ENCODE data around the gene RCCD1. TPM values are rescaled to one million over a fixed set of nuclear protein-coding genes. Genes with fewer than 3 reads are reported as not detected.

The RCCD1 gene
- total RNA-seq, 1 donor from 2014 or later = 20.3 TPM

GRCh38 chr15:90982135-90982534, 27.5 kb downstream of the RCCD1 start:
- Mint-ChIP-seq H3K4me1 (ENCODE audit: unreplicated experiment) (no peaks in the 10 kb centered on the region), H3K4me3 (no peak overlapping the region)

DNA sequence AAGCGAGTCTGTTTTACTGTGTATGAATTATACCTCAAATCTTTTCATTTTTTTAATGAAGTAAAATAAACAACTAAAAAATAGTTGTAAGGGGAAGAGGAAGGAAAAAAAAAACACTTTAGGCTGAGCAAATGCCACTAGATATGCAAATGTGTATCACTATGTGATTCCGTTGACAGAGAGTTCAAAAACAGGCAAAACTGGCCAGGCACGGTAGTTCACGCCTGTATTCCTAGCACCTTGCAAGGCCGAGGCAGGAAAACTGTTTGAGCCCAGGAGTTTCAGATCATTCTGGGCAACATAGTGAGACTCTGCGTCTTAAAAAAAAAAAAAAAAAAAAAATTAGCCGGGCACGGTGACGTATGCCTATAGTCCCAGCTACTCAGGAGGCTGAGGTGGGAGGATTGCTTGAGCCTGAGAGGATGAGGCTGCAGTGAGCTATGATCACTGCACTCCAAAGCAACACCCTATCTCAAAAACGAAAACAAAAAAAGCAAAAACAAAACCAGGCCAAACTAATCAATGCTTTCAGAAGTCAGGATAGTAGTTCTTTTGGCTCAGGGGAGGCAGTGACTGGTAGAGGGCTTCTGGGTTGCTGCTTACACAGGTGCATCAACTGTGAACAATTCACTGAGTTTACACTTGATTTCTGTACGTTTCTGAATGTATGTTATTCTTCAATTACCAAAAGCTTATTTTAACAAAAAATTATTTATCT, 32.3 kb downstream of the RCCD1 start:
- TF ChIP-seq CTCF (conservative IDR thresholded peaks at IDR 0.05) = no peak
- peak overlapping the region; percentile 88 for H3K27ac Mint-ChIP-seq
- H3K9me3 Mint-ChIP-seq = no peaks in the 10 kb centered on the region
- H3K4me1 Mint-ChIP-seq (ENCODE audit: unreplicated experiment) = peaks cover 20% of the 10 kb centered on the region
- peak overlapping the region; percentile 72 for H3K4me3 Mint-ChIP-seq
- DNase-seq (ENCODE audit: extremely low spot score, unreplicated experiment) = no peak
- peaks cover 11% of the 10 kb centered on the region for H3K36me3 Mint-ChIP-seq
- no peaks in the 10 kb centered on the region for H3K27me3 Mint-ChIP-seq

More at GRCh38 chr15:90982135-90982534, 27.5 kb downstream of the RCCD1 start:
- Mint-ChIP-seq H3K27me3 (no peaks in the 10 kb centered on the region), H3K27ac (no peak overlapping the region), H3K9me3 (no peaks in the 10 kb centered on the region), H3K36me3 (peaks cover 15% of the 10 kb centered on the region)
- no peak for TF ChIP-seq CTCF (conservative IDR thresholded peaks at IDR 0.05)
- DNase-seq (ENCODE audit: extremely low spot score, unreplicated experiment) = no peak

DNA sequence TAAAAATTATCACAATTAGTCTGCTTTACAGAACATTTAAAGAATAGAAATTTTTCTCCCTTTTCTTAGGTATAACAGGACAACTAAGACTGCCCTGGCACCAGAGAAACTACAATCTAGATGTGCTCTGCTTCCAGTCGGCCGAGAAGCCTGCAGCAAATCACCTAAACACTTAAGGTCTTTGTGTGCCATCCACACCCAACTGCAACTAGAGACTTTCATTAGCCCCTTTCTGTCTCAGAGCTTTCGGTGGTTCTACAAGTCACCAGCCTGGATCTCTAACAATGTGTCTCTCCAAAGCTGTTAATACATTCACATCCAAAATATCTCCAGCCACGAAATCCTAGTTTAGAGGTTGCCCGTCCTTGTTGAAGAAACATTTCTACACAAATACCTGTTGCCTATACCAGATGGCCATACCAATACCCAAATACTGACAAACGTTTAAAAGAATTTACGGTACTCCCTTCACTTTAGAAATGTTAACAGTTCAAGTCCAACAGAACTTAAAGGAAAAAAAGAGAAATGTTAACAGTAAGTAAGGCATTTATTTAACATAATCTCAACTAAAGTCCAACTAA, 33.0 kb downstream of the RCCD1 start:
- no peak for TF ChIP-seq CTCF (conservative IDR thresholded peaks at IDR 0.05)
- no peaks in the 10 kb centered on the region for H3K27me3 Mint-ChIP-seq
- no peak for DNase-seq (ENCODE audit: extremely low spot score, unreplicated experiment)
- H3K9me3 Mint-ChIP-seq = no peaks in the 10 kb centered on the region
- peaks cover 11% of the 10 kb centered on the region for H3K36me3 Mint-ChIP-seq
- peak overlapping the region; percentile 88 for H3K27ac Mint-ChIP-seq
- H3K4me1 Mint-ChIP-seq (ENCODE audit: unreplicated experiment) = peaks cover 24% of the 10 kb centered on the region
- peak overlapping the region; percentile 71 for H3K4me3 Mint-ChIP-seq

- TF ChIP-seq CTCF (conservative IDR thresholded peaks at IDR 0.05) = no peak
- Mint-ChIP-seq H3K27ac (peak overlapping the region; percentile 88), H3K27me3 (no peaks in the 10 kb centered on the region), H3K4me3 (peak overlapping the region; percentile 25), H3K36me3 (peaks cover 7% of the 10 kb centered on the region), H3K9me3 (no peaks in the 10 kb centered on the region), H3K4me1 (ENCODE audit: unreplicated experiment) (peaks cover 30% of the 10 kb centered on the region)
- DNase-seq (ENCODE audit: extremely low spot score, unreplicated experiment) = no peak
Observed at GRCh38 chr15:90988296-90988695, 33.6 kb downstream of the RCCD1 start.

DNA sequence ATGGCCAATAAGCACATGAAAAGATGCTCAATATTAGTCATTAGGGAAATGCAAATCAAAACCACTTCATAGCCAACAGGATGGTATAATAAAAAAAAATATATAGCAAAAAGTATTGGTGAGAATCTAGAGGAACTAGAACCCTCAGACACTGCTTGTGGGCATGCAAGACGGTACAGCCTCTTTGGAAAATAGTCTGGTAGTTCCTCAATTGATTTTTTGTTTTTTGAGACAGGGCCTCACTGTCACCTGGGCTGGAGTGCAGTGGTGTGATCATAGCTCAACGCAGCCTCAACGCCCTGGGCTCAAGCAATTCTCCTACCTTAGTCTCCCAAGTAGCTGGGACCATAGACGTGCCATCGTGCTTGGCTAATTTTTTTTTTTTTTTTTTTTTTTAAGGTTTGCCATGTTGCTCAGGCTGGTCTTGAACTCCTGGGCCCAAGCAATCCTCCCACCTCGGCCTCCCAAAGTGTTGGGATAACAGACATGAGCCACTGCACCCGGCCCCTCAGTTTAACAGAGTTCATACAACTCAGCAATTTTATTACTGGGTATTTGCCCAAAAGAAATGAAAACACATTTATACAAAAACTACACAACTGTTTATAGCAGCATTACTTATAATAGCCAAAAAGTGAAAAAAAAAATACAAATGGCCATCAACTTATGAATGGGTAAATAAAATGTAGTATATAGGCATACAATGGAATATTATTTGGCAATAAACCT, 34.5 kb downstream of the RCCD1 start:
- H3K27ac Mint-ChIP-seq = peak overlapping the region; percentile 88
- H3K9me3 Mint-ChIP-seq = no peaks in the 10 kb centered on the region
- H3K4me1 Mint-ChIP-seq (ENCODE audit: unreplicated experiment) = peaks cover 33% of the 10 kb centered on the region
- H3K36me3 Mint-ChIP-seq = peaks cover 3% of the 10 kb centered on the region
- H3K27me3 Mint-ChIP-seq = peaks cover under 1% of the 10 kb centered on the region
- no peak for TF ChIP-seq CTCF (conservative IDR thresholded peaks at IDR 0.05)
- DNase-seq (ENCODE audit: extremely low spot score, unreplicated experiment) = no peak
- H3K4me3 Mint-ChIP-seq = no peak overlapping the region
